ENCODE measurements around the gene KRT14.
"Not testable (repeated sequence)": the region's sequence is repeated elsewhere in the genome, so short reads cannot be mapped to it uniquely, and the experiment has no call there.

Gene KRT14

GRCh38 chr17:41600318-41600717, 13.6 kb upstream of the KRT14 start:
- no peak for DNase-seq

GRCh38 chr17:41599680-41600079, 13.0 kb upstream of the KRT14 start:
- DNase-seq: no peak

- DNase-seq: no peak
Measured at GRCh38 chr17:41595585-41595984, 8.9 kb upstream of the KRT14 start.

- no peak for DNase-seq
Measured at GRCh38 chr17:41594363-41594915, 7.7 kb upstream of the KRT14 start.

- no peak for DNase-seq
Measured at GRCh38 chr17:41593306-41593981, 6.7 kb upstream of the KRT14 start.

- no peak for DNase-seq
Measured at GRCh38 chr17:41592601-41593305, 6.1 kb upstream of the KRT14 start.

- DNase-seq: no peak
Measured at GRCh38 chr17:41589301-41589700, 2.6 kb upstream of the KRT14 start.

GRCh38 chr17:41588126-41588810, 1.6 kb upstream of the KRT14 start:
- DNase-seq: no peak

GRCh38 chr17:41585301-41586056, 1.2 kb downstream of the KRT14 start:
- no peak for DNase-seq

- not testable (repeated sequence) for DNase-seq
Measured at GRCh38 chr17:41584331-41584927, 2.3 kb downstream of the KRT14 start.

GRCh38 chr17:41583137-41584127, 3.3 kb downstream of the KRT14 start:
- no peak for DNase-seq

GRCh38 chr17:41582061-41582968, 4.4 kb downstream of the KRT14 start:
- DNase-seq: not testable (repeated sequence)

- no peak for DNase-seq
Measured at GRCh38 chr17:41581366-41582060, 5.2 kb downstream of the KRT14 start.

- DNase-seq: no peak
Measured at GRCh38 chr17:41580687-41581365, 5.9 kb downstream of the KRT14 start.

- DNase-seq: no peak
Measured at GRCh38 chr17:41580244-41580575, 6.5 kb downstream of the KRT14 start.

GRCh38 chr17:41579484-41580243, 7.0 kb downstream of the KRT14 start:
- peak; percentile 35 for DNase-seq

- no peak for DNase-seq
Measured at GRCh38 chr17:41578971-41579370, 7.7 kb downstream of the KRT14 start.

- no peak for DNase-seq
Measured at GRCh38 chr17:41578538-41578937, 8.2 kb downstream of the KRT14 start.
